Testis (tissue), 3 donors: ENCODE data around the gene ABT1. TPM values are rescaled to one million over a fixed set of nuclear protein-coding genes. Genes with fewer than 3 reads are reported as not detected.

ENCODE experiments used
- DNase-seq: peaks from one replicate; pipeline ENCODE4 v3.0.0-alpha.2; 2019
- H3K27ac ChIP-seq, 2 donors: fragments of 200-600 bp; sonication (generic); one replicate each; pipeline ENCODE4 v1.5.1; 2019
- H3K27me3 ChIP-seq: fragments of 200-600 bp; sonication (generic); one replicate; pipeline ENCODE4 v1.5.1; 2019
- H3K36me3 ChIP-seq: fragments of 200-600 bp; sonication (generic); one replicate; pipeline ENCODE4 v1.5.1; 2017; ENCODE audit warnings: low read depth; ENCODE audit errors: missing control alignments
- H3K4me1 ChIP-seq: fragments of 200-600 bp; sonication (generic); one replicate; pipeline ENCODE4 v1.5.1; 2019
- H3K4me3 ChIP-seq, 2 donors: fragments of 200-600 bp; sonication (generic); one replicate each; pipeline ENCODE4 v1.5.1; 2017 to 2019
- H3K9me3 ChIP-seq: fragments of 200-600 bp; sonication (generic); one replicate; pipeline ENCODE4 v1.5.1; 2017
- CTCF ChIP-seq, 3 experiments: fragments of 450-650 bp in 2 of 3; fragments of 200-600 bp in 1 of 3; sonication (generic) in 1 of 3; IDR thresholded peaks; one replicate each; pipeline ENCODE4 v1.5.1; 2016 to 2019; ENCODE audit warnings: antibody characterized with exemption in 3 of 3, mild to moderate bottlenecking in 2 of 3, moderate library complexity in 1 of 3
- POLR2A ChIP-seq: fragments of 450-650 bp; IDR thresholded peaks from one replicate; pipeline ENCODE4 v1.6.1; 2017; ENCODE audit warnings: antibody characterized with exemption, mild to moderate bottlenecking, moderate library complexity
- WGBS, 2 donors: methylation state at CpG; one replicate each; pipeline ENCODE4 v1.1.5; 2018; 5-methylcytosine and 5-hydroxymethylcytosine counted together
- intact Hi-C: fragments of 100-400 bp; cut with DNase I; formaldehyde crosslinking; loops from one replicate; pipeline ENCODE4 v1.15.1; 2023; ENCODE audit warnings: low total_unique reads
- polyA plus RNA-seq: library from polyadenylated mRNA; stranded (reverse); fragments of 350-450 nt; fragmentation: Illumina TruSeq; extraction: RNeasy Lipid Tissue Mini Kit (QIAGEN cat#74804); gene quantifications from one replicate; pipeline ENCODE4 v1.2.3, GENCODE V29; 2014; ENCODE audit warnings: low read depth, low replicate concordance; ENCODE audit not compliant: insufficient read depth
- total RNA-seq, 2 donors: library from RNA; depleted of rRNA; stranded (reverse); fragments of >200 nt; gene quantifications; one replicate each; pipeline ENCODE4 v1.2.3, GENCODE V29; 2016

The ABT1 gene
- total and polyA plus RNA-seq, 3 donors from 2014 or later = 17.0 to 23.6 (median 18.9) TPM

DNA sequence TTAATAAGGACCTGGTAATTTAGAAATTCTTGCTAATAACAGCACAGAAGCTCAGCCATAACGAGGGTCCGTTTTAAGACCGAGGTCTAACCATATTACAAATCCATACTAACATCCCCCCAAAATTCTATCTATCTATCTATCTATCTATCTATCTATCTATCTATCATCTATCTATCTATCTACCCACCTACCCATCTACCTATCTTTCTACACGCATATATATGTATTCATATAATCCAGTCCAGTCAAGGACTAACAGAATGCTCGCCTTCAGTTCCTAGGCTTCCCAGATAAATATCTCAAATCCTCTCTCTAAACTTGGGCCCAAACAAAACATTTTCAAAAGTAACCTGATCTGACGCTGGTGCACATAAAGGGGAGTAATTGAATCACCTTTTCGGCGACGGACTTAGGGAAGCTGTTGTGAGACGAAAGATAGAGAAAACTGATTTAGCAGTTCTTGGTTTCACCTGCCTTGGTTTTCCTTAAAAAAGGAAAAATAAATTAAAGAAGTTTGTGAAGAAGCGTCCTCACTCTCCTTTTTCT lies 44.0 kb upstream of the ABT1 start:
- Histone ChIP-seq H3K9me3 (no peaks in the 10 kb centered on the region), H3K4me1 (peaks cover 13% of the 10 kb centered on the region), H3K4me3 (peak overlapping the region; percentile 53 to 75), H3K36me3 (no peaks in the 10 kb centered on the region), H3K27me3 (no peaks in the 10 kb centered on the region), H3K27ac (peak overlapping the region; percentile 85 to 90)
- 26 to 29% methylated on average over 11 of the region's 11 CpGs for WGBS, 2 donors
- DNase-seq = no peak
- intact Hi-C loops = no loop called here
- TF ChIP-seq CTCF (IDR thresholded peaks at IDR 0.05) (no peak), POLR2A (no peak)

- Histone ChIP-seq H3K36me3 (no peaks in the 10 kb centered on the region), H3K4me1 (peaks cover 13% of the 10 kb centered on the region), H3K27ac (peak overlapping the region; percentile 85 to 90), H3K4me3 (peak overlapping the region; percentile 53 to 75), H3K27me3 (no peaks in the 10 kb centered on the region), H3K9me3 (no peaks in the 10 kb centered on the region)
- TF ChIP-seq POLR2A = no peak
- TF ChIP-seq CTCF (IDR thresholded peaks at IDR 0.05) = no peak
- WGBS, 2 donors = 0 to 1% methylated on average over 13 of the region's 13 CpGs
- peak; percentile 84 for DNase-seq
- intact Hi-C loops = no loop called here
Observed at GRCh38 chr6:26553264-26553634, 43.5 kb upstream of the ABT1 start.

DNA sequence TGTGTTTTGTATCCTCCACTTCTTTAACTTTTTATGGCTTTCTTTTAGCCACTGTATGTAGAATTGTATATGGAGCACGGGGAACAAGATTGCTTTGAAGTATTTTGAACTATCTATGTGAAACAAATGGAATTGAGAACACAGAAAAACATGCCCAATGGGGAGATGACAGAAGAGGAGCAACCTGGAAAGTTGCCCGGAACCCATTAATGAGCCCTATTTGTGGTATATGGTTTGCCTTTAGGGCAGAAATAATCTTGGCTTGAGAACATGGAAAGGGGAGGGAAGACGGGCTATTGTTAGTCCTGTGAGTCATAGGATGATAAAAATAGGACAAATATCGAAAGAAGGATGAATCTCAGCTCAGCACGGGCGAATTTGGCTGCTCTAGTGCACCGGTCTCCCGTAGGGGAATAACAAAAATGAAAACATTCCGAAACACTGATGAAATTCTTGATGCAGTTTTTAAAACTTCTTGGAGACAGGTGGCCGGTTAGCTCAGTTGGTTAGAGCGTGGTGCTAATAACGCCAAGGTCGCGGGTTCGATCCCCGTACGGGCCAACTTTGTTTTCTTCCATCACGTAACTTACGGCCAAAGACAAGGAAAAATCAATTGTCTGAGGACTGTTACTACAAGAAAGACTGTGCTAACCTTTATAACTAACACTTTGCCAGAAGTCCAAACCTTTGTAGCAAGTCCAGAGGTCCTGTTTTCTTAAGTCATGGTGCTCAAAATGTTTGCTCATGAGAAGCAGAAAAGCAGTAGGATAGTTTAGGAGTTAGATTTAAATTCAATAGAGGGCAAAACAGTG lies 42.9 kb upstream of the ABT1 start:
- H3K27me3 ChIP-seq = no peaks in the 10 kb centered on the region
- peak overlapping the region; percentile 85 to 90 for H3K27ac ChIP-seq
- TF ChIP-seq CTCF (IDR thresholded peaks at IDR 0.05) = no peak
- no peaks in the 10 kb centered on the region for H3K36me3 ChIP-seq
- peak; percentile 79 for DNase-seq
- intact Hi-C loops = no loop called here
- H3K9me3 ChIP-seq = no peaks in the 10 kb centered on the region
- peaks cover 13% of the 10 kb centered on the region for H3K4me1 ChIP-seq
- WGBS, 2 donors = 0% methylated on average over 19 of the region's 19 CpGs
- peak overlapping the region; percentile 53 to 75 for H3K4me3 ChIP-seq

DNA sequence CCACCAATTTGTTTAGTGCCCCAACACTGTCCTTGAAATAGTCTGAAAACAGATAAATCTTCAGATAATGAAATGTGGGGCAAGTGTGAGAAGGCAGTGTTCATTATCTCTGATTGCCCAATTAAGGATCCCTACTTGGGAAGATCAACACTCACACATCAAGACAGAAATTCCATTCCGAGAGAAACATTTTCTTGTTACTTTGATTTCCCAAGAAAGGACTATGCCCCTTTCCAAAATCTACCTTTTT lies 42.4 kb upstream of the ABT1 start:
- H3K36me3 ChIP-seq = no peaks in the 10 kb centered on the region
- 0 to 4% methylated on average over 1 of the region's 1 CpG for WGBS, 2 donors
- no peaks in the 10 kb centered on the region for H3K27me3 ChIP-seq
- peak overlapping the region; percentile 4 to 75 for H3K4me3 ChIP-seq
- intact Hi-C loops = no loop called here
- peaks cover 13% of the 10 kb centered on the region for H3K4me1 ChIP-seq
- no peaks in the 10 kb centered on the region for H3K9me3 ChIP-seq
- TF ChIP-seq CTCF (IDR thresholded peaks at IDR 0.05) = no peak
- TF ChIP-seq POLR2A = no peak
- peak overlapping the region; percentile 41 to 90 for H3K27ac ChIP-seq
- DNase-seq = no peak
